HFFc6 (cell line): ENCODE data around the gene UBE2K. TPM values are rescaled to one million over a fixed set of nuclear protein-coding genes. Genes with fewer than 3 reads are reported as not detected.
"Not testable (repeated sequence)": the region's sequence is repeated elsewhere in the genome, so short reads cannot be mapped to it uniquely, and the experiment has no call there.

Experiments
- DNase-seq: peaks from one replicate; pipeline ENCODE4 v3.0.0-alpha.2; 2018
- H3K27ac Mint-ChIP-seq: 2 replicates; pipeline ENCODE4 v1.8.0; 2020; ENCODE audit warnings: mild to moderate bottlenecking, mixed read lengths
- H3K27me3 Mint-ChIP-seq: 2 replicates; pipeline ENCODE4 v1.8.0; 2021; ENCODE audit warnings: mild to moderate bottlenecking, moderate library complexity, mixed read lengths; ENCODE audit not compliant: insufficient read depth
- H3K36me3 Mint-ChIP-seq: 2 replicates; pipeline ENCODE4 v1.8.0; 2021; ENCODE audit warnings: low read depth, mixed read lengths
- H3K4me1 Mint-ChIP-seq: 2 replicates; pipeline ENCODE4 v1.8.0; 2020; ENCODE audit warnings: low read depth, mixed read lengths
- H3K4me3 Mint-ChIP-seq: 2 replicates; pipeline ENCODE4 v1.8.0; 2020; ENCODE audit warnings: mild to moderate bottlenecking, moderate library complexity, mixed read lengths
- H3K9me3 Mint-ChIP-seq: 2 replicates; pipeline ENCODE4 v1.8.0; 2020; ENCODE audit warnings: mild to moderate bottlenecking, mixed read lengths
- CTCF ChIP-seq: fragments of 200-600 bp; sonication (generic); IDR thresholded peaks from 2 replicates; pipeline ENCODE4 v1.5.0; 2021; ENCODE audit warnings: antibody characterized with exemption, mild to moderate bottlenecking
- total RNA-seq, 6 experiments: library from RNA; stranded (reverse); fragmentation: NEBNext Ultra II Directional; extraction: Animal tissue kit (Norgen Biotek cat#: 25700); gene quantifications; 2 replicates in 1 of 6; 3 replicates in 5 of 6; pipeline ENCODE4 v1.2.3, GENCODE V29; 2021

The UBE2K gene
- total RNA-seq, 6 experiments from 2014 or later, result 84.8 to 104 (median 90.6) TPM

- H3K4me3 Mint-ChIP-seq, result no peak overlapping the region
- no peak overlapping the region for H3K27ac Mint-ChIP-seq
- DNase-seq, result no peak
- no peak for TF ChIP-seq CTCF
- no peaks in the 10 kb centered on the region; the same call in 1 of the 2 replicates for H3K27me3 Mint-ChIP-seq
- H3K9me3 Mint-ChIP-seq, result no peaks in the 10 kb centered on the region
- H3K4me1 Mint-ChIP-seq, result no peaks in the 10 kb centered on the region
- H3K36me3 Mint-ChIP-seq, result no peaks in the 10 kb centered on the region
Observed at GRCh38 chr4:39785083-39785482, 87.1 kb downstream of the UBE2K start.

- H3K27ac Mint-ChIP-seq, result no peak overlapping the region; the same call in 1 of the 2 replicates
Observed at GRCh38 chr4:39786838-39787237, 88.9 kb downstream of the UBE2K start.

GRCh38 chr4:39792128-39792527 is 94.2 kb downstream of the UBE2K start:
- Mint-ChIP-seq H3K9me3 (no peaks in the 10 kb centered on the region), H3K27me3 (no peaks in the 10 kb centered on the region), H3K36me3 (no peaks in the 10 kb centered on the region), H3K27ac (no peak overlapping the region), H3K4me3 (no peak overlapping the region), H3K4me1 (no peaks in the 10 kb centered on the region)
- DNase-seq, result no peak
- no peak for TF ChIP-seq CTCF

More at GRCh38 chr4:39786838-39787237, 88.9 kb downstream of the UBE2K start:
- Mint-ChIP-seq H3K27me3 (no peaks in the 10 kb centered on the region; the same call in 1 of the 2 replicates), H3K9me3 (no peaks in the 10 kb centered on the region), H3K4me3 (no peak overlapping the region), H3K36me3 (no peaks in the 10 kb centered on the region), H3K4me1 (no peaks in the 10 kb centered on the region)
- no peak for DNase-seq
- TF ChIP-seq CTCF, result no peak

GRCh38 chr4:39792529-39792928 is 94.6 kb downstream of the UBE2K start:
- H3K4me3 Mint-ChIP-seq, result no peak overlapping the region

GRCh38 chr4:39792976-39793375 is 95.0 kb downstream of the UBE2K start:
- not testable (repeated sequence) for H3K27ac Mint-ChIP-seq, H3K4me3 Mint-ChIP-seq, H3K4me1 Mint-ChIP-seq, DNase-seq, H3K27me3 Mint-ChIP-seq, H3K36me3 Mint-ChIP-seq, H3K9me3 Mint-ChIP-seq

More at GRCh38 chr4:39792529-39792928, 94.6 kb downstream of the UBE2K start:
- no peaks in the 10 kb centered on the region for H3K4me1 Mint-ChIP-seq
- H3K27me3 Mint-ChIP-seq, result no peaks in the 10 kb centered on the region
- no peak for TF ChIP-seq CTCF
- no peak for DNase-seq
- H3K36me3 Mint-ChIP-seq, result no peaks in the 10 kb centered on the region
- H3K27ac Mint-ChIP-seq, result no peak overlapping the region
- no peaks in the 10 kb centered on the region for H3K9me3 Mint-ChIP-seq

GRCh38 chr4:39802005-39802404 is 104.1 kb downstream of the UBE2K start:
- Mint-ChIP-seq H3K36me3 (no peaks in the 10 kb centered on the region), H3K27ac (no peak overlapping the region), H3K9me3 (no peaks in the 10 kb centered on the region), H3K27me3 (peaks cover 2% of the 10 kb centered on the region), H3K4me3 (no peak overlapping the region), H3K4me1 (no peaks in the 10 kb centered on the region)
- DNase-seq, result no peak
- no peak for TF ChIP-seq CTCF
